Measurements from ENCODE around the gene SKIDA1.
A peak's percentile ranks its signal among the peaks of the same experiment; 100 is the strongest.

The SKIDA1 gene

DNA sequence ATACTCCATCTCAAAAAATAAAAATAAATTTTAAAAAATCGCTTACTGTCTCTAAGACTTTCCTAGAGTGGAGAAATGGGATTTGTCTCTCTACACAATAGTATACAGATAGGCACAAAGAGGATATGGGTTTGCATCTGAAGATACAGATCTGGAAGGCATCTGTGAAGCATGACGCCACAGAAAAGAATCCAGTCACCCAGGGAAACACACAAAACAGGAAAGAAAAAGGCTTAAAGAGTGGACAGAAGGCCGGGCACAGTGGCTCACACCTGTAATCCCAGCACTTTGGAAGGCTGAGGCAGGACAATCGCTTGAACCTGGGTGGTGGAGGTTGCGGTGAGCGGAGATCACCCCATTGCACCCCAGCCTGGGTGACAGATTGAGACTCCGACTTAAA, 61.3 kb downstream of the SKIDA1 start:
- Mint-ChIP-seq H3K4me1 (peaks cover 13% of the 10 kb centered on the region), H3K27me3 (ENCODE audit: low read depth) (no peaks in the 10 kb centered on the region), H3K27ac (peak overlapping the region; percentile 12 to 41 (median 23)), H3K36me3 (ENCODE audit: low read depth) (no peaks in the 10 kb centered on the region), H3K4me3 (no peak overlapping the region), H3K9me3 (no peaks in the 10 kb centered on the region)
- TF ChIP-seq, protein P1, sequence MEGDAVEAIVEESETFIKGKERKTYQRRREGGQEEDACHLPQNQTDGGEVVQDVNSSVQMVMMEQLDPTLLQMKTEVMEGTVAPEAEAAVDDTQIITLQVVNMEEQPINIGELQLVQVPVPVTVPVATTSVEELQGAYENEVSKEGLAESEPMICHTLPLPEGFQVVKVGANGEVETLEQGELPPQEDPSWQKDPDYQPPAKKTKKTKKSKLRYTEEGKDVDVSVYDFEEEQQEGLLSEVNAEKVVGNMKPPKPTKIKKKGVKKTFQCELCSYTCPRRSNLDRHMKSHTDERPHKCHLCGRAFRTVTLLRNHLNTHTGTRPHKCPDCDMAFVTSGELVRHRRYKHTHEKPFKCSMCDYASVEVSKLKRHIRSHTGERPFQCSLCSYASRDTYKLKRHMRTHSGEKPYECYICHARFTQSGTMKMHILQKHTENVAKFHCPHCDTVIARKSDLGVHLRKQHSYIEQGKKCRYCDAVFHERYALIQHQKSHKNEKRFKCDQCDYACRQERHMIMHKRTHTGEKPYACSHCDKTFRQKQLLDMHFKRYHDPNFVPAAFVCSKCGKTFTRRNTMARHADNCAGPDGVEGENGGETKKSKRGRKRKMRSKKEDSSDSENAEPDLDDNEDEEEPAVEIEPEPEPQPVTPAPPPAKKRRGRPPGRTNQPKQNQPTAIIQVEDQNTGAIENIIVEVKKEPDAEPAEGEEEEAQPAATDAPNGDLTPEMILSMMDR (IDR thresholded peaks at IDR 0.05; ENCODE audit: unreplicated experiment in 3 of 3), result no peak

All from nephron (organoid).